GM18951 (cell line): ENCODE data around the gene TMEM208.
A peak's percentile ranks its signal among the peaks of the same experiment; 100 is the strongest.

Source experiments
- POLR2A ChIP-seq: IDR thresholded peaks from 4 replicates; pipeline ENCODE4 v1.6.1; 2011; ENCODE audit warnings: mild to moderate bottlenecking; ENCODE audit not compliant: insufficient read length, insufficient read depth; ENCODE audit errors: extremely low read depth
- in situ Hi-C: fragments of 300-500 bp; cut with MboI; formaldehyde crosslinking; loops from one replicate; pipeline ENCODE4 v1.12.0; 2022; ENCODE audit warnings: low sequenced_read_pairs, mixed read lengths, inconsistent platforms; ENCODE audit not compliant: unreplicated experiment

Gene TMEM208

GRCh38 chr16:67241008-67241900 is 14.3 kb downstream of the TMEM208 start:
- TF ChIP-seq POLR2A = no peak
- in situ Hi-C loops = no loop called here

GRCh38 chr16:67242138-67242730 is 15.3 kb downstream of the TMEM208 start:
- in situ Hi-C loops = no loop called here
- TF ChIP-seq POLR2A = no peak

- in situ Hi-C loops = no loop called here
- no peak for TF ChIP-seq POLR2A
Measured at GRCh38 chr16:67243481-67243880, 16.6 kb downstream of the TMEM208 start.

- TF ChIP-seq POLR2A = peak; percentile 73
- in situ Hi-C loops = no loop called here
Measured at GRCh38 chr16:67244387-67245185, 17.7 kb downstream of the TMEM208 start.

- in situ Hi-C loops = no loop called here
- TF ChIP-seq POLR2A = no peak
Measured at GRCh38 chr16:67245186-67245585, 18.3 kb downstream of the TMEM208 start.

GRCh38 chr16:67245674-67246080 is 18.7 kb downstream of the TMEM208 start:
- no peak for TF ChIP-seq POLR2A
- in situ Hi-C loops = no loop called here

GRCh38 chr16:67246081-67246755 is 19.3 kb downstream of the TMEM208 start:
- in situ Hi-C loops = no loop called here

GRCh38 chr16:67246756-67247191 is 19.8 kb downstream of the TMEM208 start:
- in situ Hi-C loops = no loop called here
- no peak for TF ChIP-seq POLR2A

More at GRCh38 chr16:67246081-67246755, 19.3 kb downstream of the TMEM208 start:
- peak; percentile 60 for TF ChIP-seq POLR2A

GRCh38 chr16:67247192-67248072 is 20.5 kb downstream of the TMEM208 start, which contains the start of gene FHOD1:
Gene FHOD1 (minus strand): TSS chr16:67247481. CDS start chr16:67247410, 71 bp downstream.
- TF ChIP-seq POLR2A = peak; percentile 88
- in situ Hi-C loops = no loop called here

GRCh38 chr16:67248073-67248400 is 21.1 kb downstream of the TMEM208 start:
- no peak for TF ChIP-seq POLR2A
- in situ Hi-C loops = no loop called here

- in situ Hi-C loops = no loop called here
- peak; percentile 47 for TF ChIP-seq POLR2A
Measured at GRCh38 chr16:67248401-67249177, 21.7 kb downstream of the TMEM208 start, which contains the start of gene SLC9A5. Gene SLC9A5 (plus strand): TSS chr16:67248979. CDS start chr16:67249015, 36 bp downstream.
